NOMO-1 treated with dmso at 0.1 percent for 144 hours (cell line): ENCODE measurements around the gene FEM1B.
A peak's percentile ranks its signal among the peaks of the same experiment; 100 is the strongest.

Source experiments
- DNase-seq: peaks from one replicate; lab custom pipeline; 2025; ENCODE audit not compliant: unreplicated experiment; lab: John Stamatoyannopoulos, UW

FEM1B gene

DNA sequence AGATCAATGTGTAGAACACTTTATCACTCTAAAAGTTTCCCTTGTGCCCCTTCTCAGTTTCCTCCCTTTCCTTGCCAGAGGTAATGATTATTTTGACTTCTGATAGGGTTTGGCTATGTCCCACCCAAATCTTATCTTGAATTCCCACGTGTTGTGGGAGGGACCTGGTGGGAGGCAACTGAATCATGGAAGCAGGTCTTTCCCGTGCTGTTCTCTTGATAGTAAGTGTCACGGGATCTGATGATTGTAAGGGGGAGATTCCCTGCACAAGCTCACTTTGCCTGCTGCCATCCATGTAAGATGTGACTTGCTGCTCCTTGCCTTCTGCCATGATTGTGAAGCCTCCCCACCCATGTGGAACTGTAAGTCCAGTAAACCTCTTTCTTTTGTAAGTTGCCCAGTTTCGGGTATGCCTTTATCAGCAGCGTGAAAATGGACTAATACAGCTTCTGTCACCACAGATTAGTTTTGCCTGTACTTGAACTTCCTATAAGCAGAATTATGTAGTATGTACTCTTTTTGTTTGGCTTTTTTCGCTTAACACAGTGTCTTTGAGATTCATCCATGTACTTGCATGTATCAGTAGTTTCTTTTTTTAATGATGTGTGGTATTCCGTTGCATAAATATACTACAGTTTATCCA, 7.2 kb downstream of the FEM1B start:
- DNase-seq: no peak

DNA sequence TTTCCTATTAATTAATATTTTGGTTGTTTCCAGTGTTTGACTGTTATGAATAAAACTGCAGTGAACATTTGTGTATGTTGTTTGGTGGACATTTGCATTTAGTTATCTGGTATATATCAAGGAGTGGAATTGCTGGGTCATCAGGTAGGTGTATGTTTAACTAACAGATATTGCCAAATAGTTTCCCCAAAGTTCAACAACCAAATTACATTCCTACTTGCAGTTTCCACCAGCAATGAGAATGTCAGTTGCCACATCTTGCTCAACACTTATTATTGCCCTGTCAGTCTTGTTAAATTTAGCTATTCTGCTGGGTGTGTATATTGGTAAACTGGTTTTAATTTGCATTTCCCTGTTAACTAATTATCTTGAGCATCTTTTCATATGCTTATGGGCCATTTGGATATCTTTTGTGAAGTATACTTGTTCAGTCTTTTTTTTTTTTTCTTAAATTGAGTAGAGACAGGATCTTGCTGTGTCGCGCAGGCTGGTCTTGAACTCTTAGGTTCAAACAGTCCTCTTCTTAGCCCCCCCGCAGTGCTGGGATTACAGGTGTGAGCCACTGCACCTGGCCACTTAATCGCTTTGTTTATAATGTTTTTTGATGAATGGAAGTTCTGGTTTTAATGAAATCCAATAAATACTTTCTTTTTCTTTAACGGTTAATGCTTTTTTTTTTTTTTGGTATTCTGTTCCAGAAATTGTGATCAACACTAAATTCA, 7.9 kb downstream of the FEM1B start:
- DNase-seq: peak; percentile 45

DNA sequence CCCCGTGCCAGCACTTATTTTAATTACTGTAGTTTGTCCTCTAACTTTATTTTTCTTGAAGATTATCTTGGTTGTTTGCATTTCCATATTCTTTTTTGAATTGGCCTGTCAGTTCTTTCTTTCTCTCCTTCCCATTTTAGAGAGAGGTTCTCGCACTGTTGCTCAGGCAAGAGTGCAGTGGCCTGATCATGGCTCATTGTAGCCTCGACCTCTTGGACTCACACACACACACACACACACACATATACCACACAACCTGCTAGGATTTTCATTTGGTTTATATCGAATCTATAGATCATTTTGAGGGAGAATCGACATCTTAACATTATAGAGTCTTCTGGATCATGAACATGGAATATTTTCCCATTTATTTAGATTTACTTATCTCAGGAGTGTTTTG, 8.7 kb downstream of the FEM1B start:
- no peak for DNase-seq

- no peak for DNase-seq
These were observed 11.5 kb downstream of the FEM1B start for GRCh38 chr15:68289057-68289456.

DNA sequence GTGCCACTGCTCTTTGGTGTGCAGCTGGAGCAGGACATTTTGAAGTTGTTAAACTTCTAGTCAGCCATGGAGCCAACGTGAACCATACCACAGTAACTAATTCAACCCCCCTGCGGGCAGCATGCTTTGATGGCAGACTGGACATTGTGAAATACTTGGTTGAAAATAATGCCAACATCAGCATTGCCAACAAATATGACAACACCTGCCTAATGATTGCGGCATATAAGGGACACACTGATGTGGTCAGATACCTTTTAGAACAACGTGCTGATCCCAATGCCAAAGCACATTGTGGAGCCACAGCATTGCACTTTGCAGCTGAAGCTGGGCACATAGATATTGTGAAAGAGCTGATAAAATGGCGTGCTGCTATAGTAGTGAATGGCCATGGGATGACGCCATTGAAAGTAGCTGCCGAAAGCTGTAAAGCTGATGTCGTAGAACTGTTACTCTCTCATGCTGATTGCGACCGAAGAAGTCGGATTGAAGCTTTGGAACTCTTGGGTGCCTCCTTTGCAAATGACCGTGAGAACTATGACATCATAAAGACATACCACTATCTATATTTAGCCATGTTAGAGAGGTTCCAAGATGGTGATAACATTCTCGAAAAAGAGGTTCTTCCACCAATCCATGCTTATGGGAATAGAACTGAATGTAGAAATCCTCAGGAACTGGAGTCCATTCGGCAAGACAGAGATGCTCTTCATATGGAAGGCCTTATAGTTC, 12.2 kb downstream of the FEM1B start:
- DNase-seq: no peak

DNA sequence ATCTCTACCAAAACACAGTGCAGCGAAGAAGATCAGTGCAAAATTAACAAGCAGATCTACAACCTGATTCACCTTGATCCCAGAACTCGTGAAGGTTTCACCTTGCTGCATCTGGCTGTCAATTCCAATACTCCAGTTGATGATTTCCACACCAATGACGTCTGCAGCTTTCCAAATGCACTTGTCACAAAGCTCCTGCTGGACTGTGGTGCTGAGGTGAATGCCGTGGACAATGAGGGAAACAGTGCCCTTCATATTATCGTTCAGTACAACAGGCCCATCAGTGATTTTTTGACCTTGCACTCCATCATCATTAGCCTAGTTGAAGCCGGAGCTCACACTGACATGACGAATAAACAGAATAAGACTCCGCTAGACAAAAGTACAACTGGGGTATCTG, 13.2 kb downstream of the FEM1B start:
- DNase-seq: no peak

DNA sequence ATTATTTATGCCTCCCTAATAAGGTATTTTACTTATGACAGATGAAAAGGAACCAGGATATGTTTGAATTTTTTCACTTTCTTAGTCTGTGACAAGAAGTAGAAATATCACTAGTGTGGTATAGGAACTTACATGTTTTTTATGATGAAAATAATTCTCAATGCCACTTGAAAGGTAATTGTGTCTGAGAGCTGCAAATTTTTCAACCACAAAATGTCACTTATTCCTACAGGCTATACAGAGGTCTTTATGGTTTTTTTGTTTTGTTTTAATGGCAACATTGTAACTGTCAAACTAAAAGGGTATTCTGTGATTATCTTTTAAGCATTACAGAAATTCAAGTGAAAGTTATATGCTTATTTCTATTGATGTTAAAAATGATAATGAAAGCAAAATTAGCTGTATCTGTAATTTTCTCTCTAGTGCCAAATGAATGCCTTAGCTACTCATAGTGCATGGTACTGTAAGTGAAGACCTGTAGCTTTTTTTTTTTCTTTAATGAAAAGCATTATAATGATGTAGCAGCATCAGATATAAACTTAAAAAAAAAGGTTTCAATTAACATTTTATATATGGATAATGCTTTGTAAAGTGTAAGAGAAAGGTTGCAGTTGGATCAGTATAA, 14.7 kb downstream of the FEM1B start:
- no peak for DNase-seq

DNA sequence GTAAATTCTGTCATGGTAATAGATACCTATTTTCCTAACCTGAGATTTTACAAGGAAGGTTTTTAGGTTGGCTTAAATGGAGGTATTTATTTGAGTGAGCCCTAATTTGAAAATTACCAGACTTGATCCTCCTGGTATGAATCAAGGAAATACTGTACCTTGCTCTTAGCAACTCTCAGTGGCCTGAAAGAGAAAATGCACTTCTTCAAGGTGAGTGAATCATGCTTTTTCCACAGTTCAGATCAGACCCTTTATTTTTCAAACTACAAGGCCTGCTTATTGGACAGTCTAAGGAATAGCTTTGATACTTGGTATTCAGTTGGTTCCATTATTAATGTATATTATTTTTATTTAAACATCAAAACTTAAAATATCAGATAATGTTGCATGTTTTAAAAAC, 15.4 kb downstream of the FEM1B start:
- DNase-seq: no peak

GRCh38 chr15:68295014-68295805, 17.7 kb downstream of the FEM1B start:
- DNase-seq: no peak

DNA sequence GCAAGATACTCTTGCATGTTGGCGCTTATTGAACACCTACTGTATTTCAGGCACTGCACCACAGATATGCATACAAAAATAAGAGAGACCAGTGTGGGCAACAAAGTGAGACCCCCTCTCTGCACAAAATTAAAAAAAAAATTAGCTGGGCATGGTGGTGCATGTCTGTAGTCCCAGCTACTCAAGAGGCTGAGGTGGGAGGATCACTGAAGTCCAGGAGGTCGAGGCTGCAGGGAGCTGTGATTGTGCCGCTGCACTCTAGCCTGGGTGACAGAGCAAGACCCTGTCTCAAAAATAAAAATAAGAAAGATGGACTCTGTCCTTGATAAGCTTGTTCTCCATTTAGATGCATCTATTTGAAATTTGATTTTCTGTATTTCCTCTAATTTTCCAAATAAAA, 20.8 kb downstream of the FEM1B start:
- DNase-seq: no peak

GRCh38 chr15:68298882-68299381, 21.4 kb downstream of the FEM1B start:
- DNase-seq: peak; percentile 65

GRCh38 chr15:68299436-68299835, 21.9 kb downstream of the FEM1B start:
- DNase-seq: no peak

DNA sequence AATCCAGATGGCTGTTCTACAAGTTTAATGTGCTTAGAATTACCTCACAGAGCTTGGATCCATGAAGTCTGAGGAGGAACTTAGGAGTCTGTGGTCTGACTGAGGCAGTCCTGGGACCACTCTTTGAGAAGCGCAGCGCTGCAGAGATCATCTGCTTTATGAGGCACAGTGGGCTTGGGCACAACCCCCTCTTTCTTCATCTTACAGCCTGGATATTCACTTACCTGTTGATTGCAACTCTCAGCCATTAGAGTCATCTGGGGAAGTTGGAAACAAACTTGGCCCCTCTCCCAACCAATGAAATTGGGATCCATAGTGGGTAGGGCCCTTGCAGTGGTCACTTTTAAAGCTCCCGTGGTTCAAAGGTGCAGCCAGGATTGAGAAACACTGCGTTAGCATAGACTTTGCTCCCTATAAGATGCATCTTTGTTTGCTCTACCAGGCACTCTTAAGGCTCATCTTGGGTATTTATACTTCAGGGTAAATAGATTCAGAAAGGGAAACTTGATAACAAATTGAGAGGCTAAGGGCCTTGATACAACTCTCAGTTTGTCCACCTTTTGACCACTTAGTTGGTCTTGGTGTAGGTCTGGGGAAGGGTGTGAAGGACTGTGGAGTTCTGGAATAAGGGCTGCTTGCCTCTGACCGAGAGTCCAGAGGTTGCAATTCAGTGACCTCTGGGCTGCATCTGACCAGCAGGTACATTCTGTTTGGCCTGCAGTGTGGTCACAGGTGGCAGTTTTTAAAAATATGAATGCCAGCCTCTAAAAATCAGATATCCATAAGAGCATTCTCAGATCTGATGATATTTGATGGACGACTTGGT, 22.8 kb downstream of the FEM1B start:
- DNase-seq: no peak

GRCh38 chr15:68301301-68301700, 23.8 kb downstream of the FEM1B start:
- DNase-seq: no peak

- no peak for DNase-seq
These were observed 25.2 kb downstream of the FEM1B start for GRCh38 chr15:68302729-68303128.

GRCh38 chr15:68303134-68303533, 25.6 kb downstream of the FEM1B start:
- no peak for DNase-seq

GRCh38 chr15:68303560-68304436, 26.3 kb downstream of the FEM1B start:
- no peak for DNase-seq

- DNase-seq: no peak
These were observed 27.2 kb downstream of the FEM1B start for GRCh38 chr15:68304589-68305337.
